ENCODE measurements around the gene GABRB1.

The GABRB1 gene

GRCh38 chr4:47017081-47017480, 14.3 kb upstream of the GABRB1 start:
- intact Hi-C loops (cut with micrococcal nuclease): no loop called here
- Mint-ChIP-seq H3K27ac (no peak overlapping the region), H3K4me1 (ENCODE audit: low read depth) (no peaks in the 10 kb centered on the region), H3K36me3 (ENCODE audit: low read depth) (no peaks in the 10 kb centered on the region), H3K27me3 (peaks cover 2% of the 10 kb centered on the region), H3K9me3 (no peaks in the 10 kb centered on the region), H3K4me3 (no peak overlapping the region)

GRCh38 chr4:47017494-47017893, 13.9 kb upstream of the GABRB1 start:
- Mint-ChIP-seq H3K36me3 (ENCODE audit: low read depth) (no peaks in the 10 kb centered on the region), H3K9me3 (no peaks in the 10 kb centered on the region), H3K4me3 (no peak overlapping the region), H3K4me1 (ENCODE audit: low read depth) (no peaks in the 10 kb centered on the region), H3K27me3 (peaks cover 2% of the 10 kb centered on the region), H3K27ac (no peak overlapping the region)
- intact Hi-C loops (cut with micrococcal nuclease): no loop called here

GRCh38 chr4:47031751-47032404, 511 bp downstream of the GABRB1 start:
- H3K36me3 Mint-ChIP-seq (ENCODE audit: low read depth): no peaks in the 10 kb centered on the region
- no peak overlapping the region for H3K27ac Mint-ChIP-seq

GRCh38 chr4:47032405-47033106, 1.2 kb downstream of the GABRB1 start:
- Mint-ChIP-seq H3K4me3 (peak overlapping the region; percentile 60), H3K9me3 (no peaks in the 10 kb centered on the region), H3K27ac (no peak overlapping the region), H3K36me3 (ENCODE audit: low read depth) (no peaks in the 10 kb centered on the region), H3K4me1 (ENCODE audit: low read depth) (peaks cover 19% of the 10 kb centered on the region), H3K27me3 (peaks cover 44% of the 10 kb centered on the region)
- intact Hi-C loops (cut with micrococcal nuclease): loop anchor here (5.0 to 10.0 kb wide), 2 partner anchors 95 to 188 kb away; no protein-coding TSS in a partner anchor

More at GRCh38 chr4:47031751-47032404, 511 bp downstream of the GABRB1 start:
- no peaks in the 10 kb centered on the region for H3K9me3 Mint-ChIP-seq
- H3K4me3 Mint-ChIP-seq: peak overlapping the region; percentile 60
- peaks cover 43% of the 10 kb centered on the region for H3K27me3 Mint-ChIP-seq
- intact Hi-C loops (cut with micrococcal nuclease): loop anchor here (5.0 to 10.0 kb wide), 2 partner anchors 95 to 187 kb away; no protein-coding TSS in a partner anchor
- H3K4me1 Mint-ChIP-seq (ENCODE audit: low read depth): peaks cover 19% of the 10 kb centered on the region

GRCh38 chr4:47038263-47038662, 6.9 kb downstream of the GABRB1 start:
- Mint-ChIP-seq H3K4me1 (ENCODE audit: low read depth) (no peaks in the 10 kb centered on the region), H3K9me3 (no peaks in the 10 kb centered on the region), H3K27ac (no peak overlapping the region), H3K36me3 (ENCODE audit: low read depth) (no peaks in the 10 kb centered on the region), H3K4me3 (no peak overlapping the region), H3K27me3 (peaks cover 12% of the 10 kb centered on the region)
- intact Hi-C loops (cut with micrococcal nuclease): loop anchor here (10.0 kb wide), 1 partner anchor 193 kb away; no protein-coding TSS in a partner anchor

- H3K4me1 Mint-ChIP-seq (ENCODE audit: low read depth): no peaks in the 10 kb centered on the region
Measured at GRCh38 chr4:47040828-47041227, 9.5 kb downstream of the GABRB1 start.

GRCh38 chr4:47043821-47044220, 12.5 kb downstream of the GABRB1 start:
- H3K4me1 Mint-ChIP-seq (ENCODE audit: low read depth): no peaks in the 10 kb centered on the region
- intact Hi-C loops (cut with micrococcal nuclease): no loop called here
- no peaks in the 10 kb centered on the region for H3K9me3 Mint-ChIP-seq
- no peak overlapping the region for H3K27ac Mint-ChIP-seq
- H3K4me3 Mint-ChIP-seq: no peak overlapping the region
- H3K36me3 Mint-ChIP-seq (ENCODE audit: low read depth): no peaks in the 10 kb centered on the region
- H3K27me3 Mint-ChIP-seq: peaks cover 2% of the 10 kb centered on the region

More at GRCh38 chr4:47040828-47041227, 9.5 kb downstream of the GABRB1 start:
- Mint-ChIP-seq H3K27me3 (peaks cover 4% of the 10 kb centered on the region), H3K9me3 (no peaks in the 10 kb centered on the region), H3K36me3 (ENCODE audit: low read depth) (no peaks in the 10 kb centered on the region), H3K27ac (no peak overlapping the region), H3K4me3 (no peak overlapping the region)
- intact Hi-C loops (cut with micrococcal nuclease): no loop called here

GRCh38 chr4:47045261-47045660, 13.9 kb downstream of the GABRB1 start:
- Mint-ChIP-seq H3K4me1 (ENCODE audit: low read depth) (no peaks in the 10 kb centered on the region), H3K36me3 (ENCODE audit: low read depth) (no peaks in the 10 kb centered on the region), H3K9me3 (no peaks in the 10 kb centered on the region), H3K27ac (no peak overlapping the region), H3K27me3 (peaks cover 2% of the 10 kb centered on the region), H3K4me3 (no peak overlapping the region)
- intact Hi-C loops (cut with micrococcal nuclease): no loop called here

- Mint-ChIP-seq H3K27ac (no peak overlapping the region), H3K4me1 (ENCODE audit: low read depth) (no peaks in the 10 kb centered on the region), H3K4me3 (no peak overlapping the region), H3K27me3 (peaks cover 7% of the 10 kb centered on the region), H3K9me3 (no peaks in the 10 kb centered on the region), H3K36me3 (ENCODE audit: low read depth) (no peaks in the 10 kb centered on the region)
- intact Hi-C loops (cut with micrococcal nuclease): no loop called here
Measured at GRCh38 chr4:47049347-47049746, 18.0 kb downstream of the GABRB1 start.

- Mint-ChIP-seq H3K9me3 (no peaks in the 10 kb centered on the region), H3K4me1 (ENCODE audit: low read depth) (no peaks in the 10 kb centered on the region), H3K27ac (no peak overlapping the region), H3K4me3 (no peak overlapping the region), H3K36me3 (ENCODE audit: low read depth) (no peaks in the 10 kb centered on the region), H3K27me3 (peaks cover 7% of the 10 kb centered on the region)
- intact Hi-C loops (cut with micrococcal nuclease): no loop called here
Measured at GRCh38 chr4:47050761-47051725, 19.7 kb downstream of the GABRB1 start.

GRCh38 chr4:47053485-47053884, 22.1 kb downstream of the GABRB1 start:
- no peaks in the 10 kb centered on the region for H3K36me3 Mint-ChIP-seq (ENCODE audit: low read depth)
- H3K4me3 Mint-ChIP-seq: no peak overlapping the region
- intact Hi-C loops (cut with micrococcal nuclease): no loop called here
- no peak overlapping the region for H3K27ac Mint-ChIP-seq
- H3K4me1 Mint-ChIP-seq (ENCODE audit: low read depth): no peaks in the 10 kb centered on the region
- H3K9me3 Mint-ChIP-seq: no peaks in the 10 kb centered on the region
- H3K27me3 Mint-ChIP-seq: peaks cover 7% of the 10 kb centered on the region

- H3K4me3 Mint-ChIP-seq: no peak overlapping the region
- no peaks in the 10 kb centered on the region for H3K36me3 Mint-ChIP-seq (ENCODE audit: low read depth)
- intact Hi-C loops (cut with micrococcal nuclease): no loop called here
- H3K9me3 Mint-ChIP-seq: no peaks in the 10 kb centered on the region
- no peak overlapping the region for H3K27ac Mint-ChIP-seq
- H3K4me1 Mint-ChIP-seq (ENCODE audit: low read depth): no peaks in the 10 kb centered on the region
- H3K27me3 Mint-ChIP-seq: peaks cover 7% of the 10 kb centered on the region
Measured at GRCh38 chr4:47054130-47054529, 22.8 kb downstream of the GABRB1 start.

GRCh38 chr4:47057991-47058390, 26.6 kb downstream of the GABRB1 start:
- H3K27ac Mint-ChIP-seq: no peak overlapping the region
- no peaks in the 10 kb centered on the region for H3K27me3 Mint-ChIP-seq
- no peak overlapping the region for H3K4me3 Mint-ChIP-seq
- no peaks in the 10 kb centered on the region for H3K9me3 Mint-ChIP-seq
- intact Hi-C loops (cut with micrococcal nuclease): no loop called here
- no peaks in the 10 kb centered on the region for H3K4me1 Mint-ChIP-seq (ENCODE audit: low read depth)
- no peaks in the 10 kb centered on the region for H3K36me3 Mint-ChIP-seq (ENCODE audit: low read depth)

- H3K4me3 Mint-ChIP-seq: no peak overlapping the region
- no peaks in the 10 kb centered on the region for H3K9me3 Mint-ChIP-seq
- H3K27me3 Mint-ChIP-seq: no peaks in the 10 kb centered on the region
- no peak overlapping the region for H3K27ac Mint-ChIP-seq
- H3K4me1 Mint-ChIP-seq (ENCODE audit: low read depth): no peaks in the 10 kb centered on the region
- H3K36me3 Mint-ChIP-seq (ENCODE audit: low read depth): no peaks in the 10 kb centered on the region
- intact Hi-C loops (cut with micrococcal nuclease): no loop called here
Measured at GRCh38 chr4:47060561-47060960, 29.2 kb downstream of the GABRB1 start.

Data from dendritic cell treated with granulocyte-macrophage colony-stimulating factor and Interleukin-4, amounts not matched to agents 40 ng/mL and 50 ng/mL, for 4 days (primary cell).